GM13977 (cell line): ENCODE results near the gene RARA.

Source experiments
- DNase-seq: peaks from one replicate; pipeline ENCODE4 v3.0.0; 2012; ENCODE audit warnings: low spot score
- CTCF ChIP-seq: IDR thresholded peaks from 2 replicates; pipeline ENCODE4 v1.5.1; 2012; ENCODE audit warnings: mild to moderate bottlenecking, control low read depth; ENCODE audit not compliant: insufficient read depth; ENCODE audit errors: extremely low read depth, missing control alignments
- in situ Hi-C: fragments of 300-500 bp; cut with MboI; formaldehyde crosslinking; loops from one replicate; pipeline ENCODE4 v1.12.0; 2022; ENCODE audit warnings: low sequenced_read_pairs, low pct_unique_long_range_greater_than_20kb, mixed read lengths, inconsistent platforms; ENCODE audit not compliant: unreplicated experiment

The RARA gene

GRCh38 chr17:40345161-40345993, 36.4 kb downstream of the RARA start:
- DNase-seq: no peak
- in situ Hi-C loops: no loop called here
- no peak for TF ChIP-seq CTCF

GRCh38 chr17:40345994-40346764, 37.2 kb downstream of the RARA start:
- no peak for TF ChIP-seq CTCF
- no peak for DNase-seq
- in situ Hi-C loops: no loop called here

- no peak for TF ChIP-seq CTCF
- no peak for DNase-seq
- in situ Hi-C loops: no loop called here
Measured at GRCh38 chr17:40346765-40347158, 37.8 kb downstream of the RARA start.

- no peak for TF ChIP-seq CTCF
- in situ Hi-C loops: no loop called here
- DNase-seq: no peak
Measured at GRCh38 chr17:40347319-40348135, 38.5 kb downstream of the RARA start.

- TF ChIP-seq CTCF: no peak
- no peak for DNase-seq
- in situ Hi-C loops: no loop called here
Measured at GRCh38 chr17:40348136-40348504, 39.1 kb downstream of the RARA start.
